GM12872 (cell line): Measurements from ENCODE around the gene TWIST2.

Experiments
- CTCF ChIP-seq: IDR thresholded peaks from 3 replicates; pipeline ENCODE4 v1.5.1; 2011; ENCODE audit warnings: low read depth, mild to moderate bottlenecking, low read length, moderate library complexity; ENCODE audit not compliant: insufficient read depth

Gene TWIST2

GRCh38 chr2:238942726-238943300 is 94.9 kb downstream of the TWIST2 start:
- TF ChIP-seq CTCF = no peak

GRCh38 chr2:238943338-238944067 is 95.6 kb downstream of the TWIST2 start:
- TF ChIP-seq CTCF = no peak

GRCh38 chr2:238945433-238946150 is 97.7 kb downstream of the TWIST2 start:
- TF ChIP-seq CTCF = peak; percentile 61

GRCh38 chr2:238946318-238947242 is 98.7 kb downstream of the TWIST2 start:
- TF ChIP-seq CTCF = no peak

- no peak for TF ChIP-seq CTCF
These were observed 99.4 kb downstream of the TWIST2 start for GRCh38 chr2:238947243-238947760.

GRCh38 chr2:238947920-238948710 is 100.2 kb downstream of the TWIST2 start:
- no peak for TF ChIP-seq CTCF
